ENCODE measurements around the gene REPS1. TPM values are rescaled to one million over a fixed set of nuclear protein-coding genes. Genes with fewer than 3 reads are reported as not detected.
"Not testable (repeated sequence)": the region's sequence is repeated elsewhere in the genome, so short reads cannot be mapped to it uniquely, and the experiment has no call there.

The REPS1 gene
- total RNA-seq, 1 donor from 2014 or later: 46.7 TPM

- ATAC-seq: no peak
- intact Hi-C loops (cut with DNase I): no loop called here
- no peak for DNase-seq (ENCODE audit: low spot score)
Measured at GRCh38 chr6:138948004-138948403, 40.0 kb downstream of the REPS1 start.

GRCh38 chr6:138945354-138945753 is 42.7 kb downstream of the REPS1 start:
- intact Hi-C loops (cut with DNase I): no loop called here
- DNase-seq (ENCODE audit: low spot score) (no peak), ATAC-seq (no peak)

GRCh38 chr6:138944412-138944811 is 43.6 kb downstream of the REPS1 start:
- intact Hi-C loops (cut with DNase I): no loop called here
- ATAC-seq (no peak), DNase-seq (ENCODE audit: low spot score) (no peak)

GRCh38 chr6:138943089-138943625 is 44.9 kb downstream of the REPS1 start:
- no peak for ATAC-seq

GRCh38 chr6:138936873-138937272 is 51.2 kb downstream of the REPS1 start:
- intact Hi-C loops (cut with DNase I); DNase-seq (ENCODE audit: low spot score); ATAC-seq: not testable (repeated sequence)

More at GRCh38 chr6:138943089-138943625, 44.9 kb downstream of the REPS1 start:
- intact Hi-C loops (cut with DNase I): no loop called here
- DNase-seq (ENCODE audit: low spot score): no peak

- ATAC-seq (no peak), DNase-seq (ENCODE audit: low spot score) (no peak)
- intact Hi-C loops (cut with DNase I): no loop called here
Measured at GRCh38 chr6:138931660-138932059, 56.4 kb downstream of the REPS1 start.

GRCh38 chr6:138926579-138926978 is 61.5 kb downstream of the REPS1 start:
- ATAC-seq (no peak), DNase-seq (ENCODE audit: low spot score) (no peak)
- intact Hi-C loops (cut with DNase I): no loop called here

- ATAC-seq: no peak
- intact Hi-C loops (cut with DNase I): no loop called here
- no peak for DNase-seq (ENCODE audit: low spot score)
Measured at GRCh38 chr6:138925806-138926205, 62.2 kb downstream of the REPS1 start.

- no peak for DNase-seq (ENCODE audit: low spot score)
- intact Hi-C loops (cut with DNase I): no loop called here
- ATAC-seq: no peak
Measured at GRCh38 chr6:138923561-138923960, 64.5 kb downstream of the REPS1 start.

- ATAC-seq: no peak
- no peak for DNase-seq (ENCODE audit: low spot score)
- intact Hi-C loops (cut with DNase I): no loop called here
Measured at GRCh38 chr6:138920906-138921305, 67.1 kb downstream of the REPS1 start.

- intact Hi-C loops (cut with DNase I): loop anchor here (10.0 kb wide), 1 partner anchor 1020 kb away; no protein-coding TSS in a partner anchor
- no peak for DNase-seq (ENCODE audit: low spot score)
- no peak for ATAC-seq
Measured at GRCh38 chr6:138914701-138915100, 73.4 kb downstream of the REPS1 start.

- intact Hi-C loops (cut with DNase I): loop anchor here (10.0 kb wide), 1 partner anchor 1018 kb away; no protein-coding TSS in a partner anchor
- no peak for ATAC-seq
- DNase-seq (ENCODE audit: low spot score): no peak
Measured at GRCh38 chr6:138912308-138912707, 75.7 kb downstream of the REPS1 start.

GRCh38 chr6:138909975-138910374 is 78.1 kb downstream of the REPS1 start:
- no peak for DNase-seq (ENCODE audit: low spot score)
- ATAC-seq: no peak
- intact Hi-C loops (cut with DNase I): loop anchor here (10.0 kb wide), 1 partner anchor 1015 kb away; no protein-coding TSS in a partner anchor

- ATAC-seq (no peak), DNase-seq (ENCODE audit: low spot score) (no peak)
- intact Hi-C loops (cut with DNase I): no loop called here
Measured at GRCh38 chr6:138909511-138909910, 78.5 kb downstream of the REPS1 start.

- DNase-seq (ENCODE audit: low spot score): no peak
- no peak for ATAC-seq
- intact Hi-C loops (cut with DNase I): no loop called here
Measured at GRCh38 chr6:138907167-138907566, 80.9 kb downstream of the REPS1 start.

- DNase-seq (ENCODE audit: low spot score): no peak
- no peak for ATAC-seq
- intact Hi-C loops (cut with DNase I): no loop called here
Measured at GRCh38 chr6:138897031-138897430, 91.0 kb downstream of the REPS1 start.

GRCh38 chr6:138896104-138896756 is 91.8 kb downstream of the REPS1 start:
- DNase-seq (ENCODE audit: low spot score) (no peak), ATAC-seq (no peak)
- intact Hi-C loops (cut with DNase I): no loop called here

- intact Hi-C loops (cut with DNase I): no loop called here
- no peak for ATAC-seq
- no peak for DNase-seq (ENCODE audit: low spot score)
Measured at GRCh38 chr6:138891255-138891986, 96.6 kb downstream of the REPS1 start.

GRCh38 chr6:138885156-138885819 is 102.8 kb downstream of the REPS1 start:
- no peak for DNase-seq (ENCODE audit: low spot score)
- intact Hi-C loops (cut with DNase I): no loop called here
- ATAC-seq: no peak

Measured in sciatic nerve (tissue), 2 donors.